Upper lobe of right lung (tissue), 1 donor: Measurements from ENCODE around the gene CUX1. TPM values are rescaled to one million over a fixed set of nuclear protein-coding genes. Genes with fewer than 3 reads are reported as not detected.
A peak's percentile ranks its signal among the peaks of the same experiment; 100 is the strongest.

Source experiments
- ATAC-seq: fragments of 200-7000 bp; cut with Tn5 transposase; one replicate; pipeline ENCODE4 v1.9.1; 2020; ENCODE audit warnings: mild to moderate bottlenecking, moderate library complexity
- DNase-seq: peaks from one replicate; pipeline ENCODE4 v3.0.0-alpha.2; 2020
- H3K27ac ChIP-seq: fragments of 200-600 bp; one replicate; pipeline ENCODE4 v1.8.0; 2022
- H3K27me3 ChIP-seq: fragments of 200-600 bp; one replicate; pipeline ENCODE4 v1.8.0; 2022; ENCODE audit warnings: mild to moderate bottlenecking
- H3K36me3 ChIP-seq: fragments of 200-600 bp; one replicate; pipeline ENCODE4 v1.8.0; 2022
- H3K4me1 ChIP-seq: fragments of 200-600 bp; one replicate; pipeline ENCODE4 v1.8.0; 2022
- H3K4me3 ChIP-seq: fragments of 200-600 bp; one replicate; pipeline ENCODE4 v1.8.0; 2022; ENCODE audit warnings: mild to moderate bottlenecking
- H3K9me3 ChIP-seq: fragments of 200-600 bp; one replicate; pipeline ENCODE4 v1.8.0; 2022
- intact Hi-C: fragments of 100-400 bp; cut with DNase I; formaldehyde crosslinking; loops from one replicate; pipeline ENCODE4 v1.11.0; 2022
- total RNA-seq: library from RNA; stranded (reverse); fragmentation: NEBNext Ultra II Directional; extraction: Animal tissue kit (Norgen Biotek cat#: 25700); gene quantifications from one replicate; pipeline ENCODE4 v1.2.1, GENCODE V29; 2021
- TF ChIP-seq, protein P1 (sequence below): fragments of 200-600 bp; IDR thresholded peaks from one replicate; pipeline ENCODE4 v1.8.0; 2022; ENCODE audit warnings: antibody characterized with exemption
- donor health status: DM: no; HTN: yes; CAD: no; lungs with severe emphysema.

CUX1 gene
- total RNA-seq, 1 donor from 2014 or later, result 132 TPM

DNA sequence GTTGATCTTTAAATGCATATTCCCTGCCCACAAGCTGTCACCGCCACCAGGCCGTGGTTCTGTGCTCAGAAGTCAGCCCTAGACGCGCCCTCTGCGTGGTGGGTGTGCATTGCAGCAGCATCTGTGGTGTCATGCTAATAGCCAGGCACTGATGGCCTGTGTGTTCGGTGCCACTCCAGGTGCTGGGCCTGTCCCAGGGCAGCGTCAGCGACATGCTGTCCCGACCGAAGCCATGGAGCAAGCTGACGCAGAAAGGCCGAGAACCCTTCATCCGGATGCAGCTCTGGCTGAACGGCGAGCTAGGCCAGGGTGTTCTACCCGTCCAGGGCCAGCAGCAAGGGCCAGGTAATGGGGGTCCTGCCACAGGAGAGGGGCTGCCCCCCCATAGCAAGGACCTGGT, 386.8 kb downstream of the CUX1 start:
- intact Hi-C loops, result no loop called here
- Histone ChIP-seq H3K27me3 (no peaks in the 10 kb centered on the region), H3K9me3 (no peaks in the 10 kb centered on the region), H3K4me3 (no peak overlapping the region), H3K36me3 (peaks cover 92% of the 10 kb centered on the region), H3K27ac (no peak overlapping the region), H3K4me1 (no peaks in the 10 kb centered on the region)
- TF ChIP-seq, protein P1, sequence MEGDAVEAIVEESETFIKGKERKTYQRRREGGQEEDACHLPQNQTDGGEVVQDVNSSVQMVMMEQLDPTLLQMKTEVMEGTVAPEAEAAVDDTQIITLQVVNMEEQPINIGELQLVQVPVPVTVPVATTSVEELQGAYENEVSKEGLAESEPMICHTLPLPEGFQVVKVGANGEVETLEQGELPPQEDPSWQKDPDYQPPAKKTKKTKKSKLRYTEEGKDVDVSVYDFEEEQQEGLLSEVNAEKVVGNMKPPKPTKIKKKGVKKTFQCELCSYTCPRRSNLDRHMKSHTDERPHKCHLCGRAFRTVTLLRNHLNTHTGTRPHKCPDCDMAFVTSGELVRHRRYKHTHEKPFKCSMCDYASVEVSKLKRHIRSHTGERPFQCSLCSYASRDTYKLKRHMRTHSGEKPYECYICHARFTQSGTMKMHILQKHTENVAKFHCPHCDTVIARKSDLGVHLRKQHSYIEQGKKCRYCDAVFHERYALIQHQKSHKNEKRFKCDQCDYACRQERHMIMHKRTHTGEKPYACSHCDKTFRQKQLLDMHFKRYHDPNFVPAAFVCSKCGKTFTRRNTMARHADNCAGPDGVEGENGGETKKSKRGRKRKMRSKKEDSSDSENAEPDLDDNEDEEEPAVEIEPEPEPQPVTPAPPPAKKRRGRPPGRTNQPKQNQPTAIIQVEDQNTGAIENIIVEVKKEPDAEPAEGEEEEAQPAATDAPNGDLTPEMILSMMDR, result no peak
- ATAC-seq, result peak; percentile 11
- DNase-seq, result no peak

DNA sequence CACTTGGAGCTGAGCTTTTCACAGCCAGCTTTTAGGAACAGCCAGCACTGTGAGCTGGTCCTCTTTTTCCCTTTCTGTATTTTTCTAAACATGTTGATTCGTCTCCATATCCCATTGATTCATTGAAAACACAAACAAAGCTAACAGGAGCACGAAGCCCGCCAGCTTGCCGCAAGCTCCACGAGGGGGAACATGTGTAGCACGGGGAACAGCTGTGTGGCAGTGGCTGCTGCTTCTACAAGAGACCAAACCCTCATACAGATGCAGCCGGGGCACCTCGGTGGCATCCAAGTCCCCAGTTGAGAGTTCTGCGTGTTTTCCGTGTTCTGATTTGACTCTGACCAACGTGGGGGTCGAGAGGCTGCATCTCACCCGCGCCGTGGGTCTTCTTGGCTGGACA, 388.5 kb downstream of the CUX1 start:
- Histone ChIP-seq H3K36me3 (peaks cover 89% of the 10 kb centered on the region), H3K4me3 (no peak overlapping the region), H3K27ac (no peak overlapping the region), H3K4me1 (no peaks in the 10 kb centered on the region), H3K9me3 (no peaks in the 10 kb centered on the region), H3K27me3 (no peaks in the 10 kb centered on the region)
- DNase-seq (no peak), ATAC-seq (no peak)
- intact Hi-C loops, result no loop called here
- TF ChIP-seq, protein P1, result no peak

DNA sequence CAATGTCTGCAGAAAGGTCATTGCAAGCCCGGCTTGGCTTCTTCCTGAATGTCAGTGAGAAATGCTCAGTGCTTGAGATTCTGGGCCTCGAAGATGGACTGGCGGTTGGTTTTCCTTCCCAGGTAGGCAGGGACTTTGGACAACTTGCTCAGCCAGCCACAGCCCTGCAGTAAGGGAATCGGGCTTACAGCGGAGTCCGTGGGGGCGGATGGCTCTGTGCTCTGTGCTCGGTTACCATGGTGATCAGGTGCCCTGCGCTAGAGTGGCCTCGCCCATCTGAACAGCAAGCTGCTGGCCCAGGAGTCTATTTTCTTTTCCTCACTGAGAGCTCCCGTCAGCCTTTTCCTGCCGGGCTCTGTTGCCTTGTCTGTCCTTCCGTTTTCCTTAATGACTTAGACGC, 391.4 kb downstream of the CUX1 start:
- DNase-seq, result no peak
- no peak for ATAC-seq

DNA sequence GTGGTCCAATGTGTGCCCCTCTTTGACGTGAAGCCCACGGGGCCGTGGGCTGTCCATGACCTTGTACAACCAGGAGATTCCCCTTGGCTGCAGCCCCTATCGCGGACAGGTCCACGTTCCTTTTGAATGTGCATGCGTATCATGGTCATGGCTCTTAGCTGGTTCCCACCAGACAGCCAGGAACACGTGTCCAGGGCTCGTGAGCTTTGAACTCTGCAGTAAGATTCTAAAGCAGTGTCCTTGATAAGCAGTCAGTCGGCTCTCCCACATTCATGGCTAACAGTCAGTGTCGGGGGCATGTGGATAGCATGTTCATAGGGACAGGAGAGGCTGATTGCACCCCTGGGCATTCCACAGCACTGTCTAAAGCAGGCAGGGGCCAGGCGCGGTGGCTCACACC, 393.4 kb downstream of the CUX1 start:
- TF ChIP-seq, protein P1, result no peak
- no peaks in the 10 kb centered on the region for H3K9me3 ChIP-seq
- ATAC-seq, result no peak
- intact Hi-C loops, result no loop called here
- DNase-seq, result no peak
- no peak overlapping the region for H3K4me3 ChIP-seq
- H3K27me3 ChIP-seq, result no peaks in the 10 kb centered on the region
- peaks cover 51% of the 10 kb centered on the region for H3K36me3 ChIP-seq
- H3K4me1 ChIP-seq, result no peaks in the 10 kb centered on the region
- no peak overlapping the region for H3K27ac ChIP-seq

More for the DNA sequence above, 391.4 kb downstream of the CUX1 start:
- H3K4me1 ChIP-seq, result no peaks in the 10 kb centered on the region
- intact Hi-C loops, result no loop called here
- peaks cover 70% of the 10 kb centered on the region for H3K36me3 ChIP-seq
- H3K9me3 ChIP-seq, result no peaks in the 10 kb centered on the region
- no peak overlapping the region for H3K4me3 ChIP-seq
- no peak overlapping the region for H3K27ac ChIP-seq
- no peaks in the 10 kb centered on the region for H3K27me3 ChIP-seq
- TF ChIP-seq, protein P1, result no peak

DNA sequence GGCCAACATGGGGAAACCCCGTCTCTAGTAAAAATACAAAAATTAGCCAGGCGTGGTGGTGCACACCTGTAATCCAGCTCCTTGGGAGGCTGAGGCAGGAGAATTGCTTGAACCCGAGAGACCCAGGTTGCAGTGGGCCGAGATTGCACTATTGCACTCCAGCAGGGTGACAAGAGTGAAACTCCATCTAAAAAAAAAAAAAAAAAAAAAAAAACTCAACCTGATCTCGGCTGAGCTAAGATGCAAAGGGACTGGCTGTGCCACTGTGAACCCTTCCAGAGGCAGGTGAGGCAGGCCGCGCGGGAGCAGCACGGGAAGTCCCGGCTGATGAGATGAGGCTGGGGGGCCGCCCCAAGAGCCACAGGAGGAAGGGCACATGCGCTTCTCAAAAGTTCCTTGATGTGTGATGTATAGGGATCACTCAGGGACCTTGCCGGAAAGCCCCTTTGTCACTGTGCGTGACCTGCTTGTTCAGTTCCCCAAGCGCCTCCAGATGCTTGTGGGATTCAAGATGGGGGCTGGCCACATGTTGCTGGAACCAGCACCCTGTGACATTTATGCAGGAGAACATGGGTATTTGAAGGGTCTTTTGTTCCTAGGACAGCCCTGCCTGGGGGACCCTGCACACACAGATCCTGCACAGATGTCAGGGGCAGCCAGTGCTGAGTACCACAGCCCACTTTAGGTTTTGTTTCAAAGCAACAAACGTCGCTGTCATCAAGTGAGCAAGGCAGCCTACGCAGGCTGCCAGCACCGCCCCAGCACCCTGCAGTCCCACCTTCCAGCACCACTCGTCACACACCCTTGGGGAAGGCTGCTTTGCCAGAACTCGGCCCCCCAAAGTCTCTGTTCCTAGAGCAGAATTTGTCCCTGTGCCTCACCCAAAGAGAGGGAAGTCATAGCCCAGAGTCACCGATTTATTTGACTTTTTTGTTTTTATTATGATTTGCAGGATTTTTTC, 394.4 kb downstream of the CUX1 start:
- ATAC-seq (no peak), DNase-seq (no peak)
- no peaks in the 10 kb centered on the region for H3K4me1 ChIP-seq

More for the DNA sequence above, 394.4 kb downstream of the CUX1 start:
- Histone ChIP-seq H3K36me3 (peaks cover 41% of the 10 kb centered on the region), H3K27ac (no peak overlapping the region), H3K4me3 (no peak overlapping the region), H3K27me3 (no peaks in the 10 kb centered on the region), H3K9me3 (no peaks in the 10 kb centered on the region)
- intact Hi-C loops, result no loop called here
- TF ChIP-seq, protein P1, result no peak
